AG09319 (cell line): Measurements from ENCODE around the gene NCLN.

Experiments used
- DNase-seq: peaks from one replicate; pipeline ENCODE4 v3.0.0-alpha.2; 2010; ENCODE audit warnings: low read depth; ENCODE audit errors: extremely low read depth
- TF ChIP-seq, protein P1 (sequence below): IDR thresholded peaks from 2 replicates; pipeline ENCODE4 v1.5.1; 2011; ENCODE audit warnings: low read depth, mild to moderate bottlenecking, inconsistent platforms, low read length, moderate library complexity

NCLN gene

DNA sequence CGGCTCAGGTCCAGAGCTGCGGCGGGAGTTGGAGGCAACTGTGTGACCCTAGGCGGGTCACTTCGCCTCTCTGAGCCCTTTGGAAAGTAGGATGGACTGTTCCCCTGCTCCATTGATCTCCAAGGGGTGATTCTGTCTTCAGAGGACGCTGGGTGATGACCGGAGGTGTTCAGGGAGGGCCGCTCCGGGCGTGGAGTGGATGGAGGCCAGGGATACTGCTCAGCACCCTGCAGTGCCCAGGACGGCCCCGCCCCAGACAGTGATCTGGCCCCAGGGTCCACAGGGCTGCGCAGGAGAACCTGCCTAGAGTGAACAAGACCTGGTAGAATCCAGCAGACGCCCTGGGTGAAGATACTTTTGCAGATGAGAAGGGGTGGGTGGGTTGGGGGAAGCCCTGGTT, 7.0 kb downstream of the NCLN start:
- no peak for DNase-seq
- TF ChIP-seq, protein P1, sequence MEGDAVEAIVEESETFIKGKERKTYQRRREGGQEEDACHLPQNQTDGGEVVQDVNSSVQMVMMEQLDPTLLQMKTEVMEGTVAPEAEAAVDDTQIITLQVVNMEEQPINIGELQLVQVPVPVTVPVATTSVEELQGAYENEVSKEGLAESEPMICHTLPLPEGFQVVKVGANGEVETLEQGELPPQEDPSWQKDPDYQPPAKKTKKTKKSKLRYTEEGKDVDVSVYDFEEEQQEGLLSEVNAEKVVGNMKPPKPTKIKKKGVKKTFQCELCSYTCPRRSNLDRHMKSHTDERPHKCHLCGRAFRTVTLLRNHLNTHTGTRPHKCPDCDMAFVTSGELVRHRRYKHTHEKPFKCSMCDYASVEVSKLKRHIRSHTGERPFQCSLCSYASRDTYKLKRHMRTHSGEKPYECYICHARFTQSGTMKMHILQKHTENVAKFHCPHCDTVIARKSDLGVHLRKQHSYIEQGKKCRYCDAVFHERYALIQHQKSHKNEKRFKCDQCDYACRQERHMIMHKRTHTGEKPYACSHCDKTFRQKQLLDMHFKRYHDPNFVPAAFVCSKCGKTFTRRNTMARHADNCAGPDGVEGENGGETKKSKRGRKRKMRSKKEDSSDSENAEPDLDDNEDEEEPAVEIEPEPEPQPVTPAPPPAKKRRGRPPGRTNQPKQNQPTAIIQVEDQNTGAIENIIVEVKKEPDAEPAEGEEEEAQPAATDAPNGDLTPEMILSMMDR, result no peak

DNA sequence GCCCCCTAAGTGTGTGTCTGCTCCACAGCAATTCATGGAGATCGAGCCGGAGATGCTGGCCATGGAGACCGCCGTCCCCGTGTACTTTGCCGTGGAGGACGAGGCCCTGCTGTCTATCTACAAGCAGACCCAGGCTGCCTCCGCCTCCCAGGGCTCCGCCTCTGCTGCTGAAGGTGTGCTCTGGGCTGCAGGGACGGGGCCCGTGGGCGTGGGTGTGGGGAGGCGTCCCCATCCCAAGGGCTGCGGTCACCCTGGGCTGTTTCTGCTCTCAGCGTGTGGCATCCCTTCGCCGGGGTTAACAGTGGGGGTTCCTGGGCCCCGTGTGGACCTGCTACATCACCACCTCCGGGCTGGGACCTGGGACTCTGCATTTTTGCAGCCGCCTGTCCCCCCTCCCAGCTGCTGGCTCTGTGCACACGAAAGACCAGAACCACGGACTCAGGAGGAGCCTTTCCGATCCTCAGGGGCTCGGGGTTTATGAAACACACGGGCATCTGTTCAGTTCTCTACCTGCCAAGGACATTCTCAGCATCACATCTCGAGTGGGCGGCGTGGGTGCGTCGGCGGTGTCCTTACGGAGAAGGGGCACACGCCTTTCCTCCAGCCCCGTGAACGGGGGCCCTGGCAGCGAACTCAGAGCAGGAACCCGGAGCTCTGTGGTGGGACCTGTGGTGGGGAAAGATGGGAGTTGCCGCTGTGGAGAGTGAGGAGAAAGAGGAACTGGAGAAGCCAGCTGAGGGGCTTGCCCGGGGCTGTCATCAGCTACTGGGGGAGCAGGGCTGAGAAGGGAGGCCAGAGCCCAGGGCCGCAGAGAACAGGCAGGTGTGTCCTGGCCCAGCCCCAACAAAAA, 7.8 kb downstream of the NCLN start:
- TF ChIP-seq, protein P1, result no peak
- no peak for DNase-seq

DNA sequence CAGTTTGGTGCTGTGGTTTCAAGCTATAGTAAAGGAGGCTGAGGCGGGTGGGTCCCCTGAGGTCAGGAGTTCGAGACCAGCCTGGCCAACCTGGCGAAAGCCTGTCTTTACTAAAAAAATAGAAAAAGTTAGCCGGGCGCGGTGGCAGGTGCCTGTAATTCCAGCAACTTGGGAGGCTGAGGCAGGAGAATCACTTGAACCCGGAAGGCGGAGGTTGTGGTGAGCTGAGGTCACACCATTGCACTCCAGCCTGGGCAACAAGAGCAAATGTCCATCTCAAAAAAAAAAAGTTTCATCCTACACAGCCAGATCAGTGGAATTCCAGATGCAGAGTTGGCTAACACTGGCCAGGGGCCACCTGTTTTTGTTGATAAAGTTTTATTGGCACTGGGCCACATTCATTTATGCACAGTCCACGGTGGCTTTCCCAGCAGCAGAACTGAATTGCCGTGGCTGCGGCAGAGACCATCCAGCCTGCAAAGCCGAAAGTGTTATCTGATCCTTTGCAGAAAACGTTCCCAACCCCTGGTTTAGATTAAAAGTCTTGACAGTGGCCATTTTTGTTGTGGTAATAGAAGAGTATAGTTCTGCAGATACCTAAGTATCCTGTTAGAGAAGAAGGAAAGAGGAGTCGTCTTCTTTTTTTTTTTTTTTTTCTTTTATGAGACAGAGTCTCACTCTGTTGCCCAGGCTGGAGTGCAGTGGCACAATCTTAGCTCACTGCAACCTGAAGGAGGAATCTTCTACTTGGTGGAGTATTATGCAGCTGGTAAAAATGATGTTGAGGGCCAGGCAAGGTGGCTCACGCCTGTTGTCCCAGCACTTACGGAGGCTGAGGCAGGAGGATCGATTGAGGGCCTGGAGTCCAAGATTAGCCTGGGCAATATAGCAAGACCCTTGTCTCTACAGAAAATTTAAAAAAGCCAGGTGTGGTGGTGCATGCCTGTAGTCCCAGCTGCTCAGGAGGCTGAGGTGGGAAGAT, 8.7 kb downstream of the NCLN start:
- TF ChIP-seq, protein P1, result no peak
- no peak for DNase-seq

DNA sequence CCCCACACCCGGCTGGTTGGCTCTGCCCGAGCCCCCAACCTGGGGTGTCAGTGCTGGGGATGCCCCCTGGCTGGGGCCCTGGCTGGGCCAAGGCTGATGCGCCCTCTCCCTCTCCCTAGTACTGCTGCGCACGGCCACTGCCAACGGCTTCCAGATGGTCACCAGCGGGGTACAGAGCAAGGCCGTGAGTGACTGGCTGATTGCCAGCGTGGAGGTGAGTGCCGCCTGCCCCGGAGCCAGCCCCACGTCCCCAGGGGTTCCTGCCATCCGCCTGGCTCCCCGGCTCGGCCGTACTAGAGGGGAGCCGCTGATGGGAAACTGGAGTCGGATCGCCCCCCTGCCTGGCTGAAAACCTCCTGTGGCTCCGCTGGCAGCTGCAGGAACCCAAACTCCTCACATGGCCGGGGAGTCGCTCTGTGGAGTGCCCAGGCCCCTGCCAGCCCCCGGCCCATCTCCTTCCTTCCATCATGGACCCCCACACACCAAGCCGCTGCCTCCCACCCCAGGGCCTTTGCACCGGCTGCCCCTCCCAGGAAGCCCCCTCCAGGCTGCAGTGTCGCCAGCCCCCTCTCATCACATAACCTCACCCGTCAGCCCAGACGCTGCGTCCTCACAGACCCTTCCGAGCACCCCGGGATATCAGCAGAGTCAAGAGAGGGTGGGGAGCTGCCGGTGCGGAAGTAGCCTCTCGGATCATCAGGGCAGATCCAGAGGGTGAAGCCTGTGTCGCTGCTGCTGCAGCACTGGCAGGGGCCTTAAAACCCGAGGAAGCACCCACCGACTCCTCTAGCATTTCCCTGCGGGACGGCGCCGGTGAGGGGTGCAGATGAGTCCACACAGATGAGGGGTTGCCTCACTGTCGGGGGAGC, 10.6 kb downstream of the NCLN start:
- TF ChIP-seq, protein P1, result no peak
- DNase-seq, result no peak

DNA sequence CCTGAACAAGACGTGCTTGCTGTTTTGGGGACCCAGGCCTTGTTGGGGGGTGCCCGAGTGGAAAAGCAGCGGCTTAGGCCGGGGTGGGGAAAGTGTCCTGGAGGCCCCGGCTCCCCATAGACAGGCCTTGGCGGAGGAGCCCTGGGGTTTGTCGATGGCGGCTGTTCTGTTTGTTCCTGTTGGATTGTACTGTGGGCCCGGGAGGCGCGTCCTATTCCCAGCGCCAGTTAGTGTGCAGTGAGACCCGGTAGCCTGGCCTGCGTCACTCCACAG, 11.1 kb downstream of the NCLN start:
- TF ChIP-seq, protein P1, result no peak
- DNase-seq, result no peak

DNA sequence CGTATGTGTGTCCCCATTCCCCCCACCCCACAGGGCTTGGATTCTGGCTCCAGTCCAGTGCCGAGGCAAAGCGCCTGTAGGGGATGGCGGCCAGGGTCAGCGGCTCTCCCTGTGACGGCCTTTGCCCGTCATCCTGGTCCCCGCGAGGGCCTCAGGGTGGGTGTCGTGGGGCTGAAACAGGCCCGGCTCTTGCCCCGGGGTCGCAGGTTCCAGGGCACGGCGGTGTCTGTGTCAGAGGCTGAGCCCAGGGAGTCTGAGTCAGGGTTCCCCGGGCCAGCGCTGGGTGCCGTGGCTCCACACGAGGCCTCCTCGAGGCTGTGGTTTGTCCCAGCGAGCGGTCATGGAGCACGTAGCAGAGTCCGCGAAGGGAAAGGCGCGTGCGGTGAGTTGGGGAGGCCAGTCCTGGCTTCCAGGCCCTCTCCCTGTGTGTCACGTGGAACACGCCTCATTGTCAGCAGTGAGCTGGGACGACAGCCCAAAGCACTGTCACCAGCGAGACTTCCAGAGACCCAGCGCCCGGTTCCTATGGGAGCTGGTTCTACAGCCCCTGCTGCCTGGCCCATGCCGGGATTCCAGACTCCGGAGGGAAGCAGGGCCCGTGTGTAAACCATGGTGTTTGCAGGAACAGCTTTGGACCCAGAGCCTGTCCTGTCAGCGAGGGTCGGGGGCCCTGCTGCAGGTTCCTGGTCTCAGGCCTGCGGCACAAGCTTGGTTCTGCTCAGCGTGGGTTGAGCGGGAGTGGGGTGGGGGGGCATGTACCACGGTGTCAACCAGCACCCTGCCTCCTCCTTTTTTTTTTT, 13.4 kb downstream of the NCLN start:
- TF ChIP-seq, protein P1, result no peak
- no peak for DNase-seq
